A549 (cell line): ENCODE results near the gene VN1R5.

Source experiments
- CTCF ChIP-seq: fragments of >200 bp; sonication (Bioruptor Twin); formaldehyde crosslinking; IDR thresholded peaks from 3 replicates; pipeline ENCODE4 v1.5.1; 2016
- KDM1A ChIP-seq: fragments of 200-600 bp; sonication (generic); IDR thresholded peaks from 2 replicates; pipeline ENCODE4 v1.6.1; 2016; ENCODE audit warnings: low read depth, mild to moderate bottlenecking
- RAD21 ChIP-seq, 2 experiments: fragments of >200 bp in 1 of 2; sonication (Bioruptor Twin) in 1 of 2; formaldehyde crosslinking in 1 of 2; IDR thresholded peaks in 1 of 2; conservative IDR thresholded peaks in 1 of 2; 2 replicates in 1 of 2; 3 replicates in 1 of 2; pipeline ENCODE4 v1.6.1; 2012 to 2018; ENCODE audit warnings: inconsistent platforms in 1 of 2

DNA sequence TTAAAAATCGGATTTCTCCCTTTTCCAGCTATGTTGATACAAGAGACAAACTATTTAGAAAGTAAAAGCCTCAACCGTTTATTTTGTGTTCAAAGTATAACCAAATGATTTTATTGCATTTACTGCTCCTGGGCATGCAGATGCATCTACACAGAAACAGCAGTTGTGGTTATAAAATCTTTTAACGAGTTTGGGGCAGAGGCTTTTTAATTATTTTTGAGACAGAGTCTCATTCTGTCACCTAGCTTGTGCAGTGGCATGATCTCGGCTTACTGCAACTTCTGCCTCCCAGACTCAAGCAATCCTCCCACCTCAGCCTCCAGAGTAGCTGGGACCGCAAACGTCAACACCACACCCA, 42.2 kb downstream of the VN1R5 start:
- no peak for TF ChIP-seq RAD21 (conservative IDR thresholded peaks at IDR 0.05 in 1 of 2, IDR thresholded peaks at IDR 0.05 in 1 of 2)
- no peak for TF ChIP-seq CTCF
- TF ChIP-seq KDM1A = no peak
